ENCODE data around the gene ADGB.

- TF ChIP-seq POLR2AphosphoS5 (IDR thresholded peaks at IDR 0.05; ENCODE audit: low read depth, low read length), result no peak
- TF ChIP-seq POLR2A (IDR thresholded peaks at IDR 0.05; ENCODE audit: low read depth, low read length), result no peak
Observed at GRCh38 chr6:146636481-146636880, 37.7 kb downstream of the ADGB start.

All from GM12891 (cell line).